ENCODE results near the gene WIPF1.

Gene WIPF1

GRCh38 chr2:174597345-174598047 lies at the start of gene WIPF1:
Gene WIPF1, minus strand, starts transcription at chr2:174597804. Its CDS starts 12,231 bp downstream, at chr2:174585573.
- DNase-seq = no peak

GRCh38 chr2:174645296-174645695 lies 47.7 kb upstream of the WIPF1 start:
- DNase-seq = no peak

- DNase-seq = no peak
These were observed 46.8 kb upstream of the WIPF1 start for GRCh38 chr2:174644406-174644805.

- DNase-seq = no peak
These were observed 45.8 kb upstream of the WIPF1 start for GRCh38 chr2:174643356-174643755.

- no peak for DNase-seq
These were observed 43.6 kb upstream of the WIPF1 start for GRCh38 chr2:174641168-174641567.

GRCh38 chr2:174636987-174637386 lies 39.4 kb upstream of the WIPF1 start:
- no peak for DNase-seq

- no peak for DNase-seq
These were observed 38.3 kb upstream of the WIPF1 start for GRCh38 chr2:174635776-174636404.

GRCh38 chr2:174635015-174635593 lies 37.5 kb upstream of the WIPF1 start:
- DNase-seq = no peak

- no peak for DNase-seq
These were observed 36.8 kb upstream of the WIPF1 start for GRCh38 chr2:174634130-174635014.

GRCh38 chr2:174633623-174633930 lies 36.0 kb upstream of the WIPF1 start:
- no peak for DNase-seq

- DNase-seq = no peak
These were observed 35.4 kb upstream of the WIPF1 start for GRCh38 chr2:174632841-174633622.

GRCh38 chr2:174631009-174631981 lies 33.7 kb upstream of the WIPF1 start:
- DNase-seq = no peak

GRCh38 chr2:174630107-174630506 lies 32.5 kb upstream of the WIPF1 start:
- no peak for DNase-seq

- no peak for DNase-seq
These were observed 31.9 kb upstream of the WIPF1 start for GRCh38 chr2:174629506-174629905.

GRCh38 chr2:174628528-174629169 lies 31.0 kb upstream of the WIPF1 start:
- DNase-seq = no peak

GRCh38 chr2:174627216-174627615 lies 29.6 kb upstream of the WIPF1 start:
- no peak for DNase-seq

GRCh38 chr2:174624895-174625430 lies 27.4 kb upstream of the WIPF1 start:
- no peak for DNase-seq

- no peak for DNase-seq
These were observed 26.1 kb upstream of the WIPF1 start for GRCh38 chr2:174623690-174624089.

GRCh38 chr2:174623106-174623637 lies 25.6 kb upstream of the WIPF1 start:
- DNase-seq = no peak

- no peak for DNase-seq
These were observed 23.7 kb upstream of the WIPF1 start for GRCh38 chr2:174621323-174621722.
